ENCODE results near the gene CNTNAP4. TPM values are rescaled to one million over a fixed set of nuclear protein-coding genes. Genes with fewer than 3 reads are reported as not detected.

The CNTNAP4 gene
- total RNA-seq, 1 experiment from 2014 or later: 2.1 TPM

DNA sequence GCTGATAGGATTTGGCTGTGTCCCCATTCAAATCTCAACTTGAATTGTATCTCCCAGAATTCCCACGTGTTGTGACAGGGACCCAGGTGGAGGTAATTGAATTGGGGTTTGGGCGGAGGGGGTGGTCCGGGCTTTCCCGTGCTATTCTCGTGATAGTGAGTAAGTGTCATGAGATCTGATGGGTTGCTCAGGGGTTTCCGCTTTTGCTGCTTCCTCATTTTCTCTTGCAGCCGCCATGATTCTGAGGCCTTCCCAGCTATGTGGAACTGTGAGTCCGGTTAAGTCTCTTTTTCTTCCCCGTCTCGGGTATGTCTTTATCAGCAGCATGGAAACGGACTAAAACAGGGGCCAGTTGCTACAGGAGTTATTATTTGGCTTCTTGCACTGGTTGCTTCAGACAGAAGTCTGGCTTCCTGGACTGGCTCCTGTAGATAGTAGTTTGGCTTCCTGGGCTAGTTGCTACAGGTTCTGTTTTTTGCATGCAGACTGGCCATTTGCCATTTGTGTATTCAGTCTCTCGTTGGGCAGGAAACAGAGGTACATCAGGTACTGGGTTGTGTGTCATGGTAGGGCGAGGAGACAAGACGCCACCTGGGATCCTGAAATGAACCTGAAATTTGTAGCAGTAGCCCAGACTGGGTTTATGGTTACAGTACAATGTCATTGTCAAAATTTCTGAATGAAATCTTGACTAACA, 32.6 kb downstream of the CNTNAP4 start:
- no peak for DNase-seq (ENCODE audit: low spot score)

DNA sequence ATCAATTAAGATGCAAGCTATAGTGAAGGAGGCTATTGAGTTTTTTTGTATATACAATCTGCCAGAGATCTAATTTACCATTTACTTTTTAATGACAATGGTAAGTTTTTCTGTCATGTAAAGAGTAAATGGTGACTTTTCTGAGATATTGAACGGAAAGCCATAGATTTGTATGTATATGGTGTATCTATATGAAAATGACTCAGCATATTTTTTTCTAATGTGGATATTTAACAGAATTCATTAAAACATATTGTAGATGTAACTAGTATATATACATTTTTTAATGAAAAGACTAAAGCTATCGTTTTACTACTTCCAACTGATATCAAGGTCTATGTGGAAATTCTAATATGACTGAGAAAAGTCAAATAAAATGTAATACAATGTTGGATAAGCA, 34.1 kb downstream of the CNTNAP4 start:
- DNase-seq (ENCODE audit: low spot score): no peak

DNA sequence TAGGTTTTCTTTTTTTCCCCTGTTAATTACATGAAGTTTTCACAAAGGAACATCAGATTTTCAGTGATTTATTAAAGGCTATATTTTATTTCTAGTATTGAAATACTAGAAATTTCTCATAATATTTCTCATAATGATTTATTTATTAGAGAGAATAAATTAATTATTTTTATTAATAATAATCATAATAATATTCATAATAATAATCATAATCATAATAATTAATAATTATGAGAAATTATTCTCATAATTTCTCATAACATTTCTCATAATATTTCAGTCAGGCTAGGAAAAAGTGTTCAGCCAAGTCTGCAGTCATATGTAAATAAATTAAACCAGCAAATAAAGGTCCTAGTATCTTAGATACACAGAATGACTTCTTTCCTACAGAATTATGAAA, 41.4 kb downstream of the CNTNAP4 start:
- DNase-seq (ENCODE audit: low spot score): no peak

DNA sequence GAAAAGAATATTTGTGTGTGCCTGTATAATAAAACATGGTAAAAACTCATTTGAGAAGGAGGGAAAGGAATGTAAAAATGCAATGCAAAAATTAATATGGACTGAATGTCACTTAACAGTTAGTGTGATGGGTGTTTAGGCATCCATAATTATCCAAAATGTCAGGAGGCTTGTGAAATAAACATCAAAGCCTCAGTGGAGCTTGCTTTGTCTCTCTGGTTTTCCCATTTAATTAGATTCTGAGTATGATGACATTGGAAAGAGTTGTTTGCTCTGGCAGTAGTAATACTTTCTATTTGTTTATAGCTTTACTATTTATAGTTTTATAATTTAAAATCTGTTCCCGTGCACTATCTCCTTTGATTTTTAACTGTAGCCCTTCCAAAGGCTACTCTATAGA, 51.9 kb downstream of the CNTNAP4 start:
- no peak for DNase-seq (ENCODE audit: low spot score)

DNA sequence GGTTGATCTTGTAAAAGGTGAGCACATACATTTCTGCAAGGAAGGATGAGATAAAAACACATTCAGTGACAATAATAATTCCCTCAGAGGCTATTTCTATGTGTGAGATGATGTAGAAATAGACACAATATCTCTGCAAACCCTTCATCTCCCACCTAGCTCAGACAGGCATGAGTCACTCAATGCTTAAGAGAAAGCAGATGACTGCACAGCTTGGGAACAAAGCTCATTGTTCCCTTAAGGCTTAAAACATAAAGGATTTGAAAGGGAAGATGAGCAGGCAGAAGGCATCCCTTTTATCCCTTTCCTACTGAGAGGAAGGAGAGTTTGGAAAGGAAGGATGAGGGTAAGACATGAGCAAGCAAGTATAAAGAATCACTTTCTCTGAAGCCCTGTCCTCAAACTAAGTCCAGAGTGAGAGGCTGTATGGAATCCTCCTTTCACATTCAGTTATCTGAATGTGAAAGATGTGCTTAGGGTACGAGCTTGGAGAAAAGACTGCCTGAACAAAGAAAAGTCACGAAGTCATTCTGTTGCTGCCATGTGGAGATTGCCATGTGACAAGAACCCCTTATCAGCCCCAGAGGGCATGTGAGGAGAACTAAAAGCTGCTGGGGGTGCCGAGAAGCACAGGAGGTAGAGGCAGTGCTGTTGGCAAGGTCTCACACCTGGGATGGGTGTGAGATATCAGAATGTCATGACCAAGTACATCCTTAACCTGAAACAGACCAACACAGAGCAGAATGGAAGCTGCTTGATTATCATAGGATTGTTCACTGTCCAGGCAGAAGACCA, 58.2 kb downstream of the CNTNAP4 start:
- no peak for DNase-seq (ENCODE audit: low spot score)

DNA sequence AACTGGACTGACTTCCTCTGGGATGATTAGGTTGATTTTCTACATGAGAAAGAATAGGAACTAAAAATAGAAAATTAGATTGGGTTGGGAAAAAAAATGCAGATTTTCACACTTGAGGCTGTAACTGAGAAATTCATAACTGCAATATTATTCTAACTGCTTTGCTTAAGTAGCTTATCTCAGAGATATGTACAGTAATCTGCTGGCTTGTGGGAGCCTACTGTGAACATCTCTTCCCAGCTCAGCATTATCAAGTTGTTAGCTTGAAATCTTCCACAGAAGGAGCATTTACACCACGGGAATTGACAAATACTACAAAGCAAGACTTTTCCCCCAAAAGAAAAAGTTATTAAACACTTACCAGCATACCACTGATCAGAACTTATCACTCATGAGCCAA, 58.9 kb downstream of the CNTNAP4 start:
- DNase-seq (ENCODE audit: low spot score): no peak

DNA sequence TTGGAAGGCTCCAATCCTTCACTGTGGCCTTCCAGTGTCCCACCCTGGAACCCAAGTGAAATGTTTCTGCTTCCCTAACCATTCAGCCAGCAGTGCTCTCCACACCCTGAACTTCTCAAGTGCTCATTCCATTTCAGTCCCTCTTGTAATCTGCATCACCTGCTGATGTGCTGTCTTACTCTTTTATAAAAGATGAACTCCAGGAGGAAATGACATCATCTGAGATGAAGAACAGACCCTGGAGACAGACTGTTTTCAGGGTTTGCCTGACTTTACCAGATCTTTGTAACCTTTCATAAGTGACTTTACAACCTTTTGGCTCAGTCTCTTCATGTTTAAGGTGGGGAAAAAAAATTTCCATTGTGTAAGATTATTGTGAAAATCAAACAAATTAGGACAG, 61.3 kb downstream of the CNTNAP4 start:
- no peak for DNase-seq (ENCODE audit: low spot score)

DNA sequence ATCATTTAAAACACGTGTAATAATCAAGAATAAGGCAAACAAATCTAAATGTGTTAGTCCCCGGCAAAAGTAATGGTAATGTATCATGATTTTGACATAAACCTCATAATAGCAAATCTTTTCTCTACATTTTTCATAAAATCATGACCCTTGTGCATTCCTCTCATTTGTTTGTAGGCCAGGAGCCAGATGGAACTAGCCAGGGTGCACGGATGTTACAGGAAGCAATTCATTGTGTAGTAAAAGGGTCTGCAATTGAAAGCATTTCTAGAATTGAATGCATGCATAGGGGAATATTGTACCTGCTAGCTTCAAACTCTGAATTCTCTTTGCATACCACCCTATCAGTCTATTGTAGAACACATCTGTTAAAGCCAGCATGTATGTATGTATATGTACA, 66.6 kb downstream of the CNTNAP4 start:
- no peak for DNase-seq (ENCODE audit: low spot score)

DNA sequence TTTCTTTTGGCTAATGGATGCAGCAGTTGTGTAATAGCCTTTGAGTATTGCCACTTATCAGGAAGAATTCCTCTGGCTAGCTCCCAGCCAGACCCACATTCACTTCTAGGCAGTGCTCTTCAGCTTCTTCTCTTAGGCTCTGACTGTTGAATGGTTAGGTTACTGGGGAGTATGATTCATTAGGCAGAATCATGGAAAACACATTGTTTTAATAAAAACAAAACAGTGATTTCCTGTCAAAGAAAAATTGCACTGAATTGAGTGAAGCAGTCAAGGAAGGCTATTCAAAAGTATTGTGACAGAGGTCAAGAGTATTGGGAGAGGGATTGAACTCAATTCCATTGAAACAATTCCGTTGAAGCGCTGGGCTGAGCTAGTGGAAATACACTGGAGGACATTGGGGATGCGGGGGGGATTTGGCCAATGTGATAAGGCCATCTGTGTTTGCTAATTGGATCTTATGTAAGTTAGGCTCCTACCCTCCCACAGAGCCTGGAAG, 68.0 kb downstream of the CNTNAP4 start:
- peak; percentile 43 for DNase-seq (ENCODE audit: low spot score)

DNA sequence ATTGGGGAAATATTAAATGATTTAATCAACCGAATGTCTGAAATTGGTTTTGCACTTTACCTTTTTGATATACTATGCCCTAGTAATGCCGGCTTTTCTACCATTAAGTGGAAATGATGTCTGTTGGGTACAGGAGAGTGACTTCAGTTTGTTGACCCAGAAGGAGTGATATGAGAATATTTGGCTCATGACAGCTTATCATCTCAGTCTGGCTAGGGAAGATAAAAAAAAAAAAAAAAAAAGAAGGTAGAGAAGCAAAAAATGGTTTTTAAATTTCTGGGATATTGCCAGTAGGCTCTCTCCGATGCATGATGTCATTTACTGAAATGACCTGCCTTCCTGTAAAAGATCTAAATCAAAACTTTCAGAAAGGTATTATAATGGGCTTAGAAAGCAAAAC, 69.0 kb downstream of the CNTNAP4 start:
- no peak for DNase-seq (ENCODE audit: low spot score)

DNA sequence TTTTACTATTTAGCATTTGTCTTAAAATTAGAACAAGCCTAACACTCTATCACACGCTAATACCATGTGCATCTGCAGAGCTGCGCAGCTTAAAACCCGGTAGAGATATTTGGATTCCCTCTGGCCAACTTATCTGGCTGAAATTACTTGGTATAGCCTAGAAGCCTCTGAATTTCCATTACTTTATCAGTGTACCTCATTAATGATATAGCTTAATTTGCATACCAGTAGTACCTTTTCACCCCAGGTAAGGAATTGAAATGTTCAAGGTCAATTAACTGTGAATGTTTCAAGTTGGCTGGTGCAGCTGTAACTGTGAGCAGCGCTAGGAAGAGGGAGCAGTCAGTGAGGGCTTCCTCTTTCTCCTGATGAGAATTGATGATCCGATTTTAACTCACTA, 74.2 kb downstream of the CNTNAP4 start:
- no peak for DNase-seq (ENCODE audit: low spot score)

DNA sequence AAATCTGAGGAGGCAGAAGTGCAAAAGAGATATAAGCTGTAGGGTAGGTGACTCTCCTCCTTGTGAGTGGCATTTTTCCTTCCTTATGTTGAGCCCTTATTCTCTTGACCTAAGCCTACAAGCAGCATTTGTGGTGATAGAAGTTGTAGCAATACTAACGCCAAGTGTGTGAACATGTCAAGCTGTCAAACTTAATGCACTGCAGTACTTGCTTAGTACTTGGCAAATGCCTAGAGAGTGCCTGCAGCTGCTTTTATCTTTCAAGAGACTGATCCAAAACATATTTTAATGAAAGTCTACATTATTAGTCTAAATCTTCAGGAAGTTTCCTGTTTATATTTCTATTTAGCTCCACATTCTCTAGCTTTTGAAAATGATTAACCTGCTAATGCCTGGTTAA, 83.2 kb downstream of the CNTNAP4 start:
- no peak for DNase-seq (ENCODE audit: low spot score)

DNA sequence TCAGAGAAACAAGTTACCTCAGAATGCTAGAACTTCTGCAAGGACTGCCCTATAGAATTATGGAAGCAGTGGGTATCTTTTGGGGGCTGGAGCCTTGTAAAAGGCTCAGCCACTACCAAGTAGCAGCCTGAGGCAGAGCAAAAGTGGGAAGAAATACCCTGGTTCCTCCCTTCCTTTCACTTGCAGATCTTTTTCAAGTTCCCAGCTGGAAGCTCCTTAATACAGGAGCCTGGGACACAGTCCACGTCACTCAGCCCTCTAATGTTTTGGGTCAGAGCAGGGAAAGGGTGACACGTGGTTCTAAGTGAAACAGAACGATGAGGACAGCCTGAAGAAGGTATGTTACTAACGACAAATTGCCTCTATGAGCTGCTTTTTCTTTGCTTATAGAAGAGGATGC, 93.1 kb downstream of the CNTNAP4 start:
- no peak for DNase-seq (ENCODE audit: low spot score)

DNA sequence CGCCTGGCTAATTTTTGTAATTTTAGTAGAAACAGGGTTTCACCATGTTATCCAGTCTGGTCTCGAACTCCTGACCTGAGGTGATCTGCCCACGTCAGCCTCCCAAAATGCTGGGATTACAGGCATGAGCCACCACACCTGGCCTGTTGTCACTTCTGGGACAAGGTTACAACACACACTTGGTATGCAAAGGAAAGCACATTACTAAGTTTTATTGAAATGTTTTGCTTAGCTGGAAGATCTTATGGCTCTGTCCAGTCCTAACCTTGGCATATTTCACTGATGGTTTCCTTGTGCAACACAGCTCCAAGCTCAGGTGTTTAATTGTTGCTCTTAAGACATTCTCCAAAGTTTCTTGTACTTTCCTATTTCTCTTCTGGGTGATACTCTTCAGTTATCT, 94.2 kb downstream of the CNTNAP4 start:
- DNase-seq (ENCODE audit: low spot score): no peak

DNA sequence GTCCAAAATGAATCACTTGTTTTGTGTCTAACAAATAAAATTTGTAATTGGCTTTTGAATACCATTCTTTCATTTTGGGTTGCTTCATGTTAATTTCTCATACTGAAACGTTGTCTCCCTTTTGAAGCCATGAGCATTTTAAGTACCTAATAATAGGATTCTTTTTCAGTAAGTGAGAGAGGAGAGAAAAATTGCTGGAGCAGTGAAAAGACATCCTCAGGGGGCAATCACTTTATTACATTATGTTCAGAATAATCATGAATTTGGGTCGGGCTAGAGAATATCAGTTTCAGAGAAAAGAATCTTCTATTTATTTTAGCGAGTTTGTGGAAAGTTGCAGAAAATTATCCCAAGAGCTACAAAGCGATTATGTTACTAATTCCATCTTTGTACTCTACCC, 96.8 kb downstream of the CNTNAP4 start:
- no peak for DNase-seq (ENCODE audit: low spot score)

DNA sequence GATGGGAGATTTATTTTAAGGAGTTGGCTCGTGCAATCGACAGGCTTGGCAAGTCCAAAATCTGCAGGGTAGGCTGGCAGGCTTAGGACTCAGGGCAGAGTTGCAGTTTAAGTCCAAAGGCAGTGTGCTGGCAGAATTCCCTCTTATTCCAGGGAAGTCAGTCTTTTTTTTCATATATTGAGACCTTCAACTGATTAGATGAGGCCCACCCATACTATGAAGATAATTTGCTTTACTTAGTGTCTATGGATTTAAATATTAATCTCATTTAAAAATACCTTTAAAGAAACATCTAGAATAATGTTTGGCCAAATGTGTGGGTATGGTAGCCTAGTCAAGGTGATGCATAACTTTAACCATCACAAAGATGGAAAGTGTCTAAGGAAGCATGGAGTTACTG, 99.8 kb downstream of the CNTNAP4 start:
- DNase-seq (ENCODE audit: low spot score): no peak

DNA sequence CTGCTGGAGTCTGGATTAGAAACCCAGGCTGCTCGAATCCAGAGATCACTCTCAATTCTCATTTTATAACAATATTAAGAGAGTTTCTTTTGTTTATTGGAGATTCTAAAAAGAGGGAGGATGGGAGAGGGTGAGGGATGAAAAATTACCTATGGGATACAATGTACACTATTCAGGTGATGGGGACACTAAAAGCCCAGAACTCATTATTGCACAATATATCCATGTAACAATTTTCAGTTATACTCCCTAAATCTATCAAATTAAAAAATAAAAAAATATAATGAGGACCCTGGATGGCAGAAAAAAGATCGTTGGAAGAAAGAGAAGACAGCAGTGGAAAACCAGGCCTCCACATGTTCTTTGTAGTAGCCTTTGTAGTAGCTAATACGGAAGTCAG, 100.8 kb downstream of the CNTNAP4 start:
- DNase-seq (ENCODE audit: low spot score): no peak

DNA sequence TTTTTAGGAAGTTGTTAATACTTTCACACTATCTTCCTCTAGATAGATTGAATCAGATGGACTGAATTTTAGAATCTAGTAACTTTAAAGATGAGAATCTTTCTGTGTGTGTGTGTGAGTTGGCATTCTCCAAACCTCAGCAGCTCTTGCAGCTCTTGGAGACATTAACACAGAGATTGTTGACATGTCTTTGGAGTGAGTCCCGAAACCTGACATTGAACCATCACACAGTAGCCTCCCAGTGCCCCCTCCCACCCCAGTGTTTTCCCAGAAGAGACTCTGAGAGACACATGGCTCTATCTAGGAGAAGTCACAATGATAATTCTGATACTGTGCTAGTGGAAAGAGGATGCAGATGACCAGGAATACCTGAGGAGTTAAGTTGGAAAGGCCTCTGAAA, 103.9 kb downstream of the CNTNAP4 start:
- DNase-seq (ENCODE audit: low spot score): no peak

DNA sequence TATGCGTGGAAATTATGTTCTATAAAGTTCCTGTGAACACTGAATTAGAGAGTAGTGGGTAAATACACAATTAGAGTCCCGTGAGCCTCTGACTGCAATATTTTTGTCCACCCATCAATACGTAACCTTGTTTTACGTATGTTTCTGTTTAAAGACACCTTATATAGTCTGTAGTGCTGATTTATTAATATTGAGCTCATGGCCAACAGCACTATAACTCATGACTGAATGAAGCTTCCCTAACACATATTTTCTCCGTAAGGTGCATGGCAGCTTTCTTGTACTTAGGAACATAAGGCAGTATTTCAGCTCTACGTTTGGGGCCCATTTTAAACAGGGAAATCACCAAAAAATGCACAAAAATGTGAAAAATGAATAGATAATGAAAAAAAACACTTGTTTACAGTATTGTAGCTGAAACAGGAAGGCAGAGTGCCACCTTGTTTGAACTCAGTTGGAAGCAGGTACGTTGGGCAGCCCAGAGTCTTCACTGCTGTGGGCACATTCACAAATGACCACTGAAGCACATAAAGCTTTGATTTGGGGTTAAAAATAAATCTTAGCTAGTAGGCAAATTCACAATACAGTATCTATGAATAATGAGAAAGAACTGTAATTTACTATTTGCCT, 108.5 kb downstream of the CNTNAP4 start:
- no peak for DNase-seq (ENCODE audit: low spot score)

DNA sequence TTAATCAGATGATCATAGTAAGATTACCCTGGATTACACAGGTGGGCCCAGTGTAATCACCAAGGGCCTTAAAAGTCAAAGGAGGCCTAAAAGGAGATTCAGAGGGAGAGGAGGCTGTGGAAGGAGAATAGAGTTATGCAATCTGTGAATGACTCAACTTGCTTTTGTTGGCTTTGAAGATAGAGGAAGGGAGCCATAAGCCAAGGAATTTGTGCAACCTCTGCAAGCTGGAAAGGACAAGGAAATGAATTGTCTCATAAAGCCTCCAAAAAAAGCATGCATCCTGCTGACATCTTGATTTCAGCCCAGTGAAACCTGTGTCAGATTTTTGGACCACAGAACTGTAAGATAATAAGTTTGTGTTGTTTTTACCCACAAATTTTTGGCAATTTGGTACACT, 109.6 kb downstream of the CNTNAP4 start:
- DNase-seq (ENCODE audit: low spot score): peak; percentile 41

DNA sequence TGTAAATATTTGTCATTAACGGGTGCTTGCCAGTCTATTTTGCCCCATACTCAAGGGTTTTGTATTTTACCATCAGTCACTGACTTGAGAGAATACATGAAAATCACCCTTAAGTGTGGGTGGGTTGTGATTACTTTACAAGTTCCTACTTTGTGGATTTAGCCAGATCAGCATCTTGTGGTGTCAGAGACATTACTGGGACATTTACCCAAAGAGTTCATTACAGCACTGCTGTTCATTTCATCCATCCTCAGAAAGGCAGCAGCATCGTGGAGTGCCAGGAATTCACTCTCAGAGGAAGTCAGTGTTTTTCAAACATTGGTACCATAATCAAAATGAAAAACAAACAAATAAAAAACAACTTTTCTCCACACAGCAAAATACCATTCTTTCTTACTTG, 110.8 kb downstream of the CNTNAP4 start:
- no peak for DNase-seq (ENCODE audit: low spot score)

DNA sequence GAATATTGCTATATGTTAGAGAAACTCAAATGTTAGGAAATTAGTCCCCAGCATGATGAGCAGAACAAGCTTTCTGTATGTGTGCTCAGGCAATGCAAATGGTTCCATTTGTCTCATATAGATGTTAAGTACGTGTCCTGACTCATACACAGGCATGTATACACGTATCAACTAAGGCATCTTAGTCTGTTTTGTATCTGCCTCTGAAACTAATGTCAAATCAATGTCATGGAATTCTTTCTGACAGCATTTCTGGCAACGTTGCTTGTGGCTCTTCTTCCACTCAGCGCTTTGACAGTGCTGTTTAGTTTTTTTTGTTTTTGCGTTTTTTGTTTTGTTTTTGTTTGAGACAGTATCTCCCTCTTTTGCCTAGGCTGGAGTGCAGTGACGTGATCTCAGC, 111.9 kb downstream of the CNTNAP4 start:
- DNase-seq (ENCODE audit: low spot score): no peak

DNA sequence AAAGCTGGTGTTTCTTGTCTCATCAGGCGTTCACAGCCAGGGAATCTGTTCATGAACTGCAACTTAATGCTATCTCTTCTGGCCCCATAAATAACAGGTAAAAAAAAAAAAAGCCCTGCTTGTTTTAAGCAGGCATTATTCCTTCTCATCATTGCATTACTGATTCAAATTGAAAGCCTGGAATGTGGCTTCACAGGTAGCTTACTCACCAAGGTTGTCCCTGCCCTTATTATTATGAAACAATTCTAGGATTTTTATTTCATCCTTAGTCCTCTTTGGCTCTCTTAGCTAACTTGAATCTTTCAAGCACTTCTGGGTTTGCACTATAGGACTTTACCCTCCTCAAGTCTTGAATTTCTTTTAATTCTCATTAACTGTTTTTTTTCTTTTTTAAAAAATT, 113.3 kb downstream of the CNTNAP4 start:
- no peak for DNase-seq (ENCODE audit: low spot score)

Data from H4 (cell line).